Liver (tissue), 9 donors: ENCODE results near the gene C1S. TPM values are rescaled to one million over a fixed set of nuclear protein-coding genes. Genes with fewer than 3 reads are reported as not detected.

ENCODE experiments used
- DNase-seq: peaks from one replicate; pipeline ENCODE4 v3.0.0-alpha.2; 2017; ENCODE audit warnings: low spot score
- H3K27ac ChIP-seq, 2 donors: one replicate each; pipeline ENCODE4 v1.7.0; 2013; ENCODE audit warnings: inconsistent platforms in 2 of 2, low read length in 2 of 2, control low read depth in 1 of 2, low read depth in 1 of 2, mild to moderate bottlenecking in 1 of 2
- H3K27me3 ChIP-seq, 4 donors: one replicate each; pipeline versions ENCODE4 v1.6.1 to v1.7.0; 2013; ENCODE audit warnings: low read length in 3 of 4, inconsistent platforms in 1 of 4, mild to moderate bottlenecking in 1 of 4, moderate library complexity in 1 of 4; ENCODE audit not compliant: control insufficient read depth in 4 of 4, insufficient read depth in 4 of 4
- H3K36me3 ChIP-seq, 4 donors: one replicate each; pipeline versions ENCODE4 v1.6.1 to v1.7.0; 2013; ENCODE audit warnings: low read length in 3 of 4, mild to moderate bottlenecking in 3 of 4, low read depth in 1 of 4, moderate library complexity in 1 of 4; ENCODE audit not compliant: control insufficient read depth in 4 of 4, insufficient read depth in 3 of 4
- H3K4me1 ChIP-seq, 4 donors: one replicate each; pipeline versions ENCODE4 v1.6.1 to v1.7.0; 2013; ENCODE audit warnings: low read length in 3 of 4, mild to moderate bottlenecking in 3 of 4, moderate library complexity in 1 of 4; ENCODE audit not compliant: control insufficient read depth in 4 of 4, insufficient read depth in 4 of 4
- H3K4me3 ChIP-seq, 3 donors: one replicate each; pipeline versions ENCODE4 v1.6.1 to v1.7.0; 2013; ENCODE audit warnings: low read length in 3 of 3, control low read depth in 1 of 3, low read depth in 1 of 3, mild to moderate bottlenecking in 1 of 3
- H3K9ac ChIP-seq, 2 donors: one replicate each; pipeline ENCODE4 v1.7.0; 2013; ENCODE audit warnings: low read length in 2 of 2, mild to moderate bottlenecking in 2 of 2, moderate library complexity in 2 of 2, control low read depth in 1 of 2, low read depth in 1 of 2
- H3K9me3 ChIP-seq, 4 donors: one replicate each; pipeline versions ENCODE4 v1.6.1 to v1.7.0; 2013; ENCODE audit warnings: low read length in 3 of 4; ENCODE audit not compliant: control insufficient read depth in 4 of 4
- ATF3 ChIP-seq: IDR thresholded peaks from 2 replicates; pipeline ENCODE4 v1.6.1; 2016; ENCODE audit warnings: antibody characterized with exemption
- CTCF ChIP-seq: fragments of 150-350 bp; IDR thresholded peaks from 2 replicates; pipeline ENCODE4 v1.5.1; 2017; ENCODE audit warnings: improper control_type of control experiment, low read depth, low read length; ENCODE audit not compliant: missing input control
- FOXA1 ChIP-seq: IDR thresholded peaks from 2 replicates; pipeline ENCODE4 v1.6.1; 2016; ENCODE audit warnings: antibody characterized with exemption
- FOXA2 ChIP-seq: IDR thresholded peaks from 2 replicates; pipeline ENCODE4 v1.6.1; 2016; ENCODE audit warnings: antibody characterized with exemption
- GABPA ChIP-seq, 2 donors: IDR thresholded peaks in 1 of 2; conservative IDR thresholded peaks in 1 of 2; 2 replicates each; pipeline ENCODE4 v1.6.1; 2016; ENCODE audit warnings: antibody characterized with exemption in 2 of 2, mild to moderate bottlenecking in 1 of 2, moderate library complexity in 1 of 2
- HNF4A ChIP-seq, 2 donors: conservative IDR thresholded peaks; 2 replicates each; pipeline ENCODE4 v1.6.1; 2016; ENCODE audit warnings: antibody characterized with exemption in 2 of 2, mild to moderate bottlenecking in 2 of 2
- HNF4G ChIP-seq: IDR thresholded peaks from 2 replicates; pipeline ENCODE4 v1.6.1; 2016; ENCODE audit warnings: antibody characterized with exemption
- JUND ChIP-seq, 2 donors: IDR thresholded peaks; 2 replicates each; pipeline ENCODE4 v1.6.1; 2016; ENCODE audit warnings: antibody characterized with exemption in 2 of 2
- NR2F2 ChIP-seq: IDR thresholded peaks from 2 replicates; pipeline ENCODE4 v1.6.1; 2016; ENCODE audit warnings: antibody characterized with exemption
- RAD21 ChIP-seq, 2 donors: IDR thresholded peaks; 2 replicates each; pipeline ENCODE4 v1.6.1; 2016; ENCODE audit warnings: antibody characterized with exemption in 2 of 2, mild to moderate bottlenecking in 2 of 2
- RXRA ChIP-seq, 2 donors: IDR thresholded peaks; 2 replicates each; pipeline ENCODE4 v1.6.1; 2017 to 2018; ENCODE audit warnings: antibody characterized with exemption in 2 of 2, mild to moderate bottlenecking in 1 of 2
- TAF1 ChIP-seq: conservative IDR thresholded peaks from 2 replicates; pipeline ENCODE4 v1.6.1; 2016; ENCODE audit warnings: antibody characterized with exemption, mild to moderate bottlenecking
- YY1 ChIP-seq: IDR thresholded peaks from 2 replicates; pipeline ENCODE4 v1.6.1; 2016; ENCODE audit warnings: antibody characterized with exemption, mild to moderate bottlenecking
- WGBS: extraction: QIAGEN DNeasy Blood & Tissue Kit; methylation state at CpG from one replicate; pipeline ENCODE4 v1.1.7; 2013; 5-methylcytosine and 5-hydroxymethylcytosine counted together
- polyA plus RNA-seq, 2 donors: library from polyadenylated mRNA; stranded (reverse) in 1 of 2; unstranded in 1 of 2; fragments of 200-250 nt in 1 of 2; fragments of >200 nt in 1 of 2; fragmentation: Nextera tagmentation in 1 of 2; extraction: Ambion mirVana in 1 of 2; gene quantifications; one replicate each; pipeline versions ENCODE4 v1.2.1 to v1.2.3, GENCODE V29; 2013 to 2015
- total RNA-seq, 2 donors: library from RNA; depleted of rRNA; stranded (reverse); fragments of >200 nt; gene quantifications; one replicate each; pipeline ENCODE4 v1.2.3, GENCODE V29; 2014
- TF ChIP-seq, protein P1 (sequence below): IDR thresholded peaks from 2 replicates; pipeline ENCODE4 v1.6.1; 2016; ENCODE audit warnings: antibody characterized with exemption, mild to moderate bottlenecking
- donor health status: healthy.
- donor health status: healthy.
- donor health status: healthy.
- donor health status: healthy.
- donor health status: healthy.

Gene C1S
- total and polyA plus RNA-seq, 4 donors = 267 to 2,029 (median 1,568) TPM

- peaks cover 0 to 3% (median 1%) of the 10 kb centered on the region in 4 donors for H3K36me3 ChIP-seq
- H3K27ac ChIP-seq = no peak overlapping the region
- DNase-seq = no peak
- H3K27me3 ChIP-seq = no peaks in the 10 kb centered on the region
- no peaks in the 10 kb centered on the region for H3K9me3 ChIP-seq
- H3K4me3 ChIP-seq = no peak overlapping the region
- H3K4me1 ChIP-seq = peaks cover 5 to 55% (median 37%) of the 10 kb centered on the region in 4 donors
- 94% methylated on average over 9 of the region's 9 CpGs for WGBS
- no peak for TF ChIP-seq HNF4G
- no peak for TF ChIP-seq FOXA2
- no peak for TF ChIP-seq YY1
- no peak for TF ChIP-seq RXRA (IDR thresholded peaks at IDR 0.05)
- no peak for TF ChIP-seq NR2F2
- TF ChIP-seq FOXA1 = no peak
- TF ChIP-seq, protein P1, sequence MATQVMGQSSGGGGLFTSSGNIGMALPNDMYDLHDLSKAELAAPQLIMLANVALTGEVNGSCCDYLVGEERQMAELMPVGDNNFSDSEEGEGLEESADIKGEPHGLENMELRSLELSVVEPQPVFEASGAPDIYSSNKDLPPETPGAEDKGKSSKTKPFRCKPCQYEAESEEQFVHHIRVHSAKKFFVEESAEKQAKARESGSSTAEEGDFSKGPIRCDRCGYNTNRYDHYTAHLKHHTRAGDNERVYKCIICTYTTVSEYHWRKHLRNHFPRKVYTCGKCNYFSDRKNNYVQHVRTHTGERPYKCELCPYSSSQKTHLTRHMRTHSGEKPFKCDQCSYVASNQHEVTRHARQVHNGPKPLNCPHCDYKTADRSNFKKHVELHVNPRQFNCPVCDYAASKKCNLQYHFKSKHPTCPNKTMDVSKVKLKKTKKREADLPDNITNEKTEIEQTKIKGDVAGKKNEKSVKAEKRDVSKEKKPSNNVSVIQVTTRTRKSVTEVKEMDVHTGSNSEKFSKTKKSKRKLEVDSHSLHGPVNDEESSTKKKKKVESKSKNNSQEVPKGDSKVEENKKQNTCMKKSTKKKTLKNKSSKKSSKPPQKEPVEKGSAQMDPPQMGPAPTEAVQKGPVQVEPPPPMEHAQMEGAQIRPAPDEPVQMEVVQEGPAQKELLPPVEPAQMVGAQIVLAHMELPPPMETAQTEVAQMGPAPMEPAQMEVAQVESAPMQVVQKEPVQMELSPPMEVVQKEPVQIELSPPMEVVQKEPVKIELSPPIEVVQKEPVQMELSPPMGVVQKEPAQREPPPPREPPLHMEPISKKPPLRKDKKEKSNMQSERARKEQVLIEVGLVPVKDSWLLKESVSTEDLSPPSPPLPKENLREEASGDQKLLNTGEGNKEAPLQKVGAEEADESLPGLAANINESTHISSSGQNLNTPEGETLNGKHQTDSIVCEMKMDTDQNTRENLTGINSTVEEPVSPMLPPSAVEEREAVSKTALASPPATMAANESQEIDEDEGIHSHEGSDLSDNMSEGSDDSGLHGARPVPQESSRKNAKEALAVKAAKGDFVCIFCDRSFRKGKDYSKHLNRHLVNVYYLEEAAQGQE = no peak
- no peak for TF ChIP-seq CTCF
- TF ChIP-seq HNF4A (conservative IDR thresholded peaks at IDR 0.05) = no peak
- TF ChIP-seq TAF1 = no peak
- TF ChIP-seq RAD21 (IDR thresholded peaks at IDR 0.05) = no peak
- no peak for TF ChIP-seq JUND (IDR thresholded peaks at IDR 0.05)
- no peak for TF ChIP-seq GABPA (IDR thresholded peaks at IDR 0.05 in 1 of 2, conservative IDR thresholded peaks at IDR 0.05 in 1 of 2)
- H3K9ac ChIP-seq = no peak overlapping the region
These were observed 56.4 kb downstream of the C1S start for GRCh38 chr12:7116916-7117315.

DNA sequence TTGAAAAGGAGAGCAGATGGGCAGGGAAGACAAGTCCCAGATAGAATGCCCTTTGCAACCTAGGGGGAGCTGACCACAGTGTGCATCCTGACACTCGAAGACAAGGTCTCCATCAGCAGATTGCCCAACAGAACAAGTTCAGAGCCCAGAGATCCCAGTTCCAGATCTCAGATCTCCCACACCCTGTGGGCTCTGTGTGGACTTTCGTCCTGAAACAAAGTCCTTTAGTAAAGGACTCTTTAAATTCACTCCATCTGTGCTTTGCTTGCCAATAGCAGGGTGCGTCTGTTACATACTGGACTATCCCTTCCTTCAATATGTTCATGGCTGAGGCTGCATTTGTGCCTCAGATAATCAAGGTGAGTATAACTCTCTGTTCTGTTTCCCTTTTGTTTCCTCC lies 57.2 kb downstream of the C1S start:
- TF ChIP-seq HNF4A (conservative IDR thresholded peaks at IDR 0.05) (peak; percentile 82 to 86), NR2F2 (no peak), RXRA (IDR thresholded peaks at IDR 0.05) (peak in 1 of 2 donors; percentile 37), FOXA2 (no peak), HNF4G (peak; percentile 18), ATF3 (no peak)
- Histone ChIP-seq H3K27ac (no peak overlapping the region), H3K4me3 (no peak overlapping the region), H3K27me3 (no peaks in the 10 kb centered on the region), H3K36me3 (peaks cover 0 to 3% (median 1%) of the 10 kb centered on the region in 4 donors), H3K9ac (no peak overlapping the region), H3K9me3 (no peaks in the 10 kb centered on the region), H3K4me1 (peaks cover 10 to 54% (median 35%) of the 10 kb centered on the region in 4 donors)
- DNase-seq = no peak
- 37% methylated on average over 3 of the region's 3 CpGs for WGBS
